Progenitor cell of endocrine pancreas (in vitro differentiated cells): ENCODE measurements around the gene CTDSP1. TPM values are rescaled to one million over a fixed set of nuclear protein-coding genes. Genes with fewer than 3 reads are reported as not detected.

Source experiments
- DNase-seq: peaks from one replicate; pipeline ENCODE4 v3.0.0; 2021; ENCODE audit warnings: low spot score; ENCODE audit not compliant: unreplicated experiment
- H3K27ac Mint-ChIP-seq: 2 replicates; pipeline ENCODE4 v1.8.0; 2021; ENCODE audit warnings: mild to moderate bottlenecking, moderate library complexity, mixed read lengths
- H3K27me3 Mint-ChIP-seq: 2 replicates; pipeline ENCODE4 v1.8.0; 2021; ENCODE audit warnings: mixed read lengths
- H3K36me3 Mint-ChIP-seq: 2 replicates; pipeline ENCODE4 v1.8.0; 2022; ENCODE audit warnings: mixed read lengths; ENCODE audit not compliant: insufficient read depth
- H3K4me1 Mint-ChIP-seq: 2 replicates; pipeline ENCODE4 v1.8.0; 2021; ENCODE audit warnings: low read depth, mixed read lengths
- H3K4me3 Mint-ChIP-seq: 2 replicates; pipeline ENCODE4 v1.8.0; 2021; ENCODE audit warnings: low read depth, mild to moderate bottlenecking, moderate library complexity, mixed read lengths
- H3K9me3 Mint-ChIP-seq: 2 replicates; pipeline ENCODE4 v1.8.0; 2021; ENCODE audit warnings: low read depth, mixed read lengths
- total RNA-seq: library from RNA; stranded (reverse); gene quantifications from 2 replicates; pipeline ENCODE4 v1.2.1, GENCODE V29; 2021
- TF ChIP-seq, protein P1 (sequence below): fragments of 200-600 bp; sonication (generic); IDR thresholded peaks from one replicate; pipeline ENCODE4 v1.5.0; 2021; ENCODE audit warnings: antibody characterized with exemption, mild to moderate bottlenecking; ENCODE audit not compliant: unreplicated experiment

CTDSP1 gene
- total RNA-seq, 1 donor from 2014 or later: 108 TPM

DNA sequence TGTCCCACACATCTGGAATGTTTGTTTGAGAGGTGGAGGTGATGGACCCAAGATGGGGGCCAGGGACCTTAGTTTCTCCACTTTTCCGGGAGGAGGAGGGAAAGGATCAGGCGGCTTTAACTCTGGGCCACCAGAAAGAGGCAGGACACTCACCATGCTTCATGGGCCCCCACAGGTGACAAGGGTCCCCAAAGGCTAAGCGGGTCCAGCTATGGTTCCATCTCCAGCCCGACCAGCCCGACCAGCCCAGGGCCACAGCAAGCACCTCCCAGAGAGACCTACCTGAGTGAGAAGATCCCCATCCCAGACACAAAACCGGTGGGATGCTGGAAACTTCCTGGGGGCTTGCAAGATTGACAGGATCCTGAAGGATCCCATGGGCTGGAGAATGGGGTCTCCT lies 16.9 kb upstream of the CTDSP1 start:
- Mint-ChIP-seq H3K9me3 (no peaks in the 10 kb centered on the region), H3K4me1 (peaks cover 2% of the 10 kb centered on the region), H3K27me3 (peaks cover 5% of the 10 kb centered on the region), H3K4me3 (no peak overlapping the region), H3K27ac (no peak overlapping the region), H3K36me3 (no peaks in the 10 kb centered on the region)
- no peak for DNase-seq
- TF ChIP-seq, protein P1, sequence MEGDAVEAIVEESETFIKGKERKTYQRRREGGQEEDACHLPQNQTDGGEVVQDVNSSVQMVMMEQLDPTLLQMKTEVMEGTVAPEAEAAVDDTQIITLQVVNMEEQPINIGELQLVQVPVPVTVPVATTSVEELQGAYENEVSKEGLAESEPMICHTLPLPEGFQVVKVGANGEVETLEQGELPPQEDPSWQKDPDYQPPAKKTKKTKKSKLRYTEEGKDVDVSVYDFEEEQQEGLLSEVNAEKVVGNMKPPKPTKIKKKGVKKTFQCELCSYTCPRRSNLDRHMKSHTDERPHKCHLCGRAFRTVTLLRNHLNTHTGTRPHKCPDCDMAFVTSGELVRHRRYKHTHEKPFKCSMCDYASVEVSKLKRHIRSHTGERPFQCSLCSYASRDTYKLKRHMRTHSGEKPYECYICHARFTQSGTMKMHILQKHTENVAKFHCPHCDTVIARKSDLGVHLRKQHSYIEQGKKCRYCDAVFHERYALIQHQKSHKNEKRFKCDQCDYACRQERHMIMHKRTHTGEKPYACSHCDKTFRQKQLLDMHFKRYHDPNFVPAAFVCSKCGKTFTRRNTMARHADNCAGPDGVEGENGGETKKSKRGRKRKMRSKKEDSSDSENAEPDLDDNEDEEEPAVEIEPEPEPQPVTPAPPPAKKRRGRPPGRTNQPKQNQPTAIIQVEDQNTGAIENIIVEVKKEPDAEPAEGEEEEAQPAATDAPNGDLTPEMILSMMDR: no peak

DNA sequence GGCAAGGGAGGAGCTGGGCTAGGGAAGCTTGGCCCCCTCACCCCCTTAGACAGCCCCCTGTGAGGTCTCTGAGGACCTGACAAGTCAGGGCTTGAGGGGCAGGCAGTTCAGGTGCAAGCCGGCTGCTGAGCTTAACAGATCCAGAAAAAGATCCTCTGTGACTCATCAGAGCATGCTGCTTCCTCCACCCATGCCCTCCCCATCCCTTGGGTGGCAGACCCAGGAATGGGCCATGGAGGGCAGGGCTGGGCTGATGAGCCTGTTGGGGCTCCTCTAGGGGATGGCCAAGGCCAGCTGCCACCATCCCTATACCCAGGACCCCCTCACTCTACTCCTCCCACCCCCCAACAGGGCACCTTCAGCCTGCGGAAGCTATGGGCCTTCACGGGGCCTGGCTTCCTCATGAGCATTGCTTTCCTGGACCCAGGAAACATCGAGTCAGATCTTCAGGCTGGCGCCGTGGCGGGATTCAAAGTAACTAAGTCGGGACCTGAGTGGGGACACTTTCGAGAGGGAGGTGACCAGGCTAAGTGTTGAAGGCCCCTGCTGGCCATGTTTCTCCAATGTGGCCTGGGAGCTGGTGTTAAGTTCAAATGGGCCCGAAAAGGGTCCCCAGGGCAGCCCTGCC lies 15.7 kb upstream of the CTDSP1 start:
- Mint-ChIP-seq H3K4me3 (no peak overlapping the region), H3K36me3 (no peaks in the 10 kb centered on the region)

DNA sequence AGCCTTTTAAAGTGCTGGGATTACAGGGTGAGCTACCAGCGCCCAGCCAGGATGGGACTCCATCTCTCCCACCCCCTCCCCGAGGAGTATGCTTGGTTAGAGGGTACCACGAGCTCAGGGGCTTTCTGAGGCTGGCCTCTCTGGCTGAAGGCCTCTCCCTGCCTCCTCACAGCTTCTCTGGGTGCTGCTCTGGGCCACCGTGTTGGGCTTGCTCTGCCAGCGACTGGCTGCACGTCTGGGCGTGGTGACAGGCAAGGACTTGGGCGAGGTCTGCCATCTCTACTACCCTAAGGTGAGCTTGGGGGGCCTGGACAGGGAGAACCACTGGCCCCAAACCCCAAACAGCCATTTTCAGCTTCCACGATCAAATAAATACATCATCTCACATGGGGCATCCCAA lies 14.7 kb upstream of the CTDSP1 start:
- peaks cover 5% of the 10 kb centered on the region for H3K27me3 Mint-ChIP-seq
- no peak for DNase-seq
- no peaks in the 10 kb centered on the region for H3K9me3 Mint-ChIP-seq
- H3K27ac Mint-ChIP-seq: no peak overlapping the region
- no peak overlapping the region for H3K4me3 Mint-ChIP-seq
- TF ChIP-seq, protein P1: no peak
- H3K4me1 Mint-ChIP-seq: peaks cover 2% of the 10 kb centered on the region
- H3K36me3 Mint-ChIP-seq: no peaks in the 10 kb centered on the region

More for the DNA sequence above, 15.7 kb upstream of the CTDSP1 start:
- Mint-ChIP-seq H3K27ac (no peak overlapping the region), H3K9me3 (no peaks in the 10 kb centered on the region), H3K4me1 (peaks cover 2% of the 10 kb centered on the region), H3K27me3 (peaks cover 5% of the 10 kb centered on the region)
- DNase-seq: no peak
- TF ChIP-seq, protein P1: no peak

DNA sequence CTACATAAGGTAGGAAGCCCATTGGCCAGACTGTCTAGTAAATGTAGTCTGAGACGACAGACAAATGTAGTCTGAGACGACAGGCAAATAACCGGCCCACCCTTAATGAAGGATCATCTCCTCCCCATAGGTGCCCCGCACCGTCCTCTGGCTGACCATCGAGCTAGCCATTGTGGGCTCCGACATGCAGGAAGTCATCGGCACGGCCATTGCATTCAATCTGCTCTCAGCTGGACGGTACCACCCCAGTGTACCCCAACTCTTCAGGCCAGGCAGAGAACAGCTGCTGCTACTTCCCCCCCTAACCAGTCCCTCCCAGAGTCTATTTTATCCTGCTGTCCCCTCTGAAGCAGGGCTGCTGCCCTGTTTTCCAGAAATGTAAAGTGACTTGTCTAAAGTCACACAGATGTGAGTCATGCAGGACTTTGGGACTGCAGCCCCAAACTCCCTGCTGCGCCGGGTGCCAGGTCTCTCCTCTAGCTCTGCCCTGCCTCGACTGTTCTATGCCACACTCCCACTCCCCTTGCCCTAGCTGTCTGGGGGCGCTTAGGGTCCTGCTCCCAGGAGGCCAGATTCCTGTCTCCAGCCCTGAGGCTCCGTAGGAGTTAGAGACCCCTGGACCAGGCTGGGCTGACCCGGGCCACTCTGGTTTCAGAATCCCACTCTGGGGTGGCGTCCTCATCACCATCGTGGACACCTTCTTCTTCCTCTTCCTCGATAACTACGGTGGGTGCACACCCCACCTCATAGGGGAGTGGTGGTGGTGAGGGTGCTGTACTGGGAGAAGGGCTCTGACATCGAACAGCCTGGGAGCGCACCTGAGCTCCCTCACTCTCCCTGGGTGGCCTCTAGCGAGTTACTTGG lies 12.9 kb upstream of the CTDSP1 start:
- no peaks in the 10 kb centered on the region for H3K36me3 Mint-ChIP-seq
- TF ChIP-seq, protein P1: no peak
- H3K9me3 Mint-ChIP-seq: no peaks in the 10 kb centered on the region
- peak overlapping the region; percentile 75 for H3K4me3 Mint-ChIP-seq
- peak overlapping the region; percentile 79 for H3K27ac Mint-ChIP-seq
- H3K4me1 Mint-ChIP-seq: peaks cover 2% of the 10 kb centered on the region
- H3K27me3 Mint-ChIP-seq: peaks cover 3% of the 10 kb centered on the region
- DNase-seq: no peak

DNA sequence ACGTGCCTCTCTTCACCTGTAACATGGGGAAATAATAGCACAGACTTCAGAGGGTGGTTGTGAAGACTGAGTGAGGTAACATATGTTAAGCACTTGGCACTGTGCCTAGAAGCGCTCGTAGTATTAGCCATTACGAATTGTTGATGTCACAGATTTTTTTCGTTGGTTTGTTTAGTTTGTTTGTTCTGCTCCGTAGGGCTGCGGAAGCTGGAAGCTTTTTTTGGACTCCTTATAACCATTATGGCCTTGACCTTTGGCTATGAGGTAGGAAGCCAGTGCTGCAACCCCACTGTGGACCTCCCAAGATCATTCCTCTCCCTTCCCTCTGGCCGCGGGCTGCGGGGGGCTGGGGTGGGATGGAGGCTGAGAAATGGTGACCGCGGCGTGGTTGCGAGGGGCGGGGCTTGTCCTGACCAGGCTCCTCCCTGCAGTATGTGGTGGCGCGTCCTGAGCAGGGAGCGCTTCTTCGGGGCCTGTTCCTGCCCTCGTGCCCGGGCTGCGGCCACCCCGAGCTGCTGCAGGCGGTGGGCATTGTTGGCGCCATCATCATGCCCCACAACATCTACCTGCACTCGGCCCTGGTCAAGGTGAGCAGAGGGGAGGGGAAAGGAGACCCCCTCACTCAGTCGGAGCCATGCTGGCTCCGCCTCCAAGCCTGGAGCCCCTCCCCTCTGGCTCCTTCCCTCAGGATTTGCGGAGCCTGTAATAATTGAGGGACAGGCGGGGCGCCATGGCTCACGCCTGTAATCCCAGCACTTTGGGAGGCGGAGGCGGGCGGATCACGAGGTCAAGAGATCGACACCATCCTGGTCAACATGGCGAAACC lies 12.1 kb upstream of the CTDSP1 start:
- peaks cover 2% of the 10 kb centered on the region for H3K4me1 Mint-ChIP-seq
- H3K36me3 Mint-ChIP-seq: no peaks in the 10 kb centered on the region
- peaks cover 2% of the 10 kb centered on the region for H3K27me3 Mint-ChIP-seq
- TF ChIP-seq, protein P1: no peak
- H3K4me3 Mint-ChIP-seq: peak overlapping the region; percentile 75
- H3K9me3 Mint-ChIP-seq: no peaks in the 10 kb centered on the region
- peak overlapping the region; percentile 79 for H3K27ac Mint-ChIP-seq
- DNase-seq: no peak
